Panc1 (cell line): ENCODE measurements around the gene POLR3H.

Experiments used
- CTCF ChIP-seq: fragments of 450-650 bp; IDR thresholded peaks from 2 replicates; pipeline ENCODE4 v1.5.1; 2017; ENCODE audit warnings: mild to moderate bottlenecking
- POLR2AphosphoS5 ChIP-seq: IDR thresholded peaks from 2 replicates; pipeline ENCODE4 v1.6.1; 2012; ENCODE audit warnings: mild to moderate bottlenecking, low read depth, low read length, moderate library complexity
- SIN3A ChIP-seq: IDR thresholded peaks from 2 replicates; pipeline ENCODE4 v1.6.1; 2012; ENCODE audit warnings: low read depth, mild to moderate bottlenecking, low read length, moderate library complexity, borderline replicate concordance; ENCODE audit not compliant: insufficient read depth
- TF ChIP-seq, protein P1 (sequence below), 2 experiments: IDR thresholded peaks; 2 replicates each; pipeline ENCODE4 v1.6.1; 2011 to 2012; ENCODE audit warnings: low read depth in 2 of 2, control low read depth in 1 of 2, low read length in 1 of 2, mild to moderate bottlenecking in 1 of 2, moderate library complexity in 1 of 2; ENCODE audit not compliant: insufficient read depth in 1 of 2

- TF ChIP-seq CTCF = no peak
- TF ChIP-seq POLR2AphosphoS5 = no peak
- TF ChIP-seq, protein P1, sequence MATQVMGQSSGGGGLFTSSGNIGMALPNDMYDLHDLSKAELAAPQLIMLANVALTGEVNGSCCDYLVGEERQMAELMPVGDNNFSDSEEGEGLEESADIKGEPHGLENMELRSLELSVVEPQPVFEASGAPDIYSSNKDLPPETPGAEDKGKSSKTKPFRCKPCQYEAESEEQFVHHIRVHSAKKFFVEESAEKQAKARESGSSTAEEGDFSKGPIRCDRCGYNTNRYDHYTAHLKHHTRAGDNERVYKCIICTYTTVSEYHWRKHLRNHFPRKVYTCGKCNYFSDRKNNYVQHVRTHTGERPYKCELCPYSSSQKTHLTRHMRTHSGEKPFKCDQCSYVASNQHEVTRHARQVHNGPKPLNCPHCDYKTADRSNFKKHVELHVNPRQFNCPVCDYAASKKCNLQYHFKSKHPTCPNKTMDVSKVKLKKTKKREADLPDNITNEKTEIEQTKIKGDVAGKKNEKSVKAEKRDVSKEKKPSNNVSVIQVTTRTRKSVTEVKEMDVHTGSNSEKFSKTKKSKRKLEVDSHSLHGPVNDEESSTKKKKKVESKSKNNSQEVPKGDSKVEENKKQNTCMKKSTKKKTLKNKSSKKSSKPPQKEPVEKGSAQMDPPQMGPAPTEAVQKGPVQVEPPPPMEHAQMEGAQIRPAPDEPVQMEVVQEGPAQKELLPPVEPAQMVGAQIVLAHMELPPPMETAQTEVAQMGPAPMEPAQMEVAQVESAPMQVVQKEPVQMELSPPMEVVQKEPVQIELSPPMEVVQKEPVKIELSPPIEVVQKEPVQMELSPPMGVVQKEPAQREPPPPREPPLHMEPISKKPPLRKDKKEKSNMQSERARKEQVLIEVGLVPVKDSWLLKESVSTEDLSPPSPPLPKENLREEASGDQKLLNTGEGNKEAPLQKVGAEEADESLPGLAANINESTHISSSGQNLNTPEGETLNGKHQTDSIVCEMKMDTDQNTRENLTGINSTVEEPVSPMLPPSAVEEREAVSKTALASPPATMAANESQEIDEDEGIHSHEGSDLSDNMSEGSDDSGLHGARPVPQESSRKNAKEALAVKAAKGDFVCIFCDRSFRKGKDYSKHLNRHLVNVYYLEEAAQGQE (IDR thresholded peaks at IDR 0.05; ENCODE audit: insufficient read depth in 1 of 2, low read depth in 2 of 2, low read length in 1 of 2) = no peak
- no peak for TF ChIP-seq SIN3A
These were observed 38.4 kb upstream of the POLR3H start for GRCh38 chr22:41582694-41583093.
